GM18498 (cell line): ENCODE results near the gene ZFHX3.
A peak's percentile ranks its signal among the peaks of the same experiment; 100 is the strongest.
"Not testable (repeated sequence)": the region's sequence is repeated elsewhere in the genome, so short reads cannot be mapped to it uniquely, and the experiment has no call there.

Experiments used
- ATAC-seq: cut with Tn5 transposase; IDR thresholded peaks from one replicate; pipeline ENCODE4 v1.9.1; 2021; ENCODE audit warnings: mild to moderate bottlenecking, moderate library complexity; ENCODE audit not compliant: unreplicated experiment

ZFHX3 gene

DNA sequence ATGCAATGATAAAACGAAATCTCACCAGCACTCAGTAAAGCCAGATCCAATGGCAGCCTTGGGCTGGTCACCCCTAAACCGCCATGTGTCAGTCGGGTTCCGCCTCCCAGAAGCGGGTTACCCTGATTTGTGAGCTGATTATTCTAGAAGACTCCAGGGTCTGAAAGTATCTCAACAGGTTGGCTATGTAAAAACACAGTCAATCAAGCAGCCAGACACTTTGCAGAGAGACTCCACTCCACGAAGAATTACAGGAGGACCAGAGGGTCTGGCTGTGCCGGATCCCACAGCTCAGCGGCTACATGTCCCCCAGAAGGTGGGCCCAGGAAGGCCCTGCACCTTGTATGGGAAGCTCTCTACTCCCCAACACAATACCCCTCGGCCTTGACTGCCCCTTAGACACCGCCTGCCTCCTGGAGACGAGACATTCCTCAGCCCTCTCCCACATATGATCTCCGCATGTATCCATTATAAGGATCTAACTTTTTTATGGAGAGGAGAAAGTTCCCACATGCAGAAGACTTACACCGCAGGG lies 23.3 kb downstream of the ZFHX3 start:
- ATAC-seq = no peak

DNA sequence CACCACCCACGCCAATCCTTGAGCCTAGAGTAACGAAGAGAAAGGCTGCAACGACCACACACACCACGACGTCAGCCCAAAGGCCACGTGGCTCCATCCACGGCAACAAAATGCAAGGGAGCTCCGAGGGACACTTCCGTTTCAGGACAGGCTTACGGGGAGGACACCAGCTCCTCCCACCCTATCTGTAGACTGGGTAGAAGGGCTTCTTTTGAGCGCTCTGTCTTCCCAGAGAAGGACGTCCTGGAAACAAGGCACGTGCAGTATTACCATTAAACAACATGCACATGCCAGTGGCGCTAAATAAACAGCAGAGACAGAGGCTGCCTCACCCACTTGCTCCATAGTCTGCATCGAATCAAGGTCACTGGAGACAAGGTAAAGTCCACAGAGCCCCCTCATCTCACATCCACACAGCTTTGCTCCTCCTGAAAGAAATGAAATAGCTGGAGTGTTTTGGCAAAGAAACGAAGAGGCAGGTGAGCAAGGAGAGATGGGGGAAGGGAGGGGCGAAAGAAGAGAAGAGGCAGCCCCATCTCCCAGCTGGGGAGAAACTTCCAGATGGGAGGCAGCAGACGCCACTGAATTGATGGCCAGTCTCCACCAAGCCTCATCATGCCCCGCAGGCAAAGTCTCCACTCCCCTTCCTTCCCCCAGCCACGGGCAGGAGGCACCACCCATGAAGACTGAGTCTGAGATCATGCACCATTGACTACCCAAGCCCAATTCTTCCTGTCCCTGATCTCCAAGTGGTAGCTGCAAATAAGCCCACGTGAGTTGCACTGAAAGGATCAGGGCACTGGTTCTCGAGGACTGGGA lies 24.0 kb downstream of the ZFHX3 start:
- ATAC-seq = no peak

DNA sequence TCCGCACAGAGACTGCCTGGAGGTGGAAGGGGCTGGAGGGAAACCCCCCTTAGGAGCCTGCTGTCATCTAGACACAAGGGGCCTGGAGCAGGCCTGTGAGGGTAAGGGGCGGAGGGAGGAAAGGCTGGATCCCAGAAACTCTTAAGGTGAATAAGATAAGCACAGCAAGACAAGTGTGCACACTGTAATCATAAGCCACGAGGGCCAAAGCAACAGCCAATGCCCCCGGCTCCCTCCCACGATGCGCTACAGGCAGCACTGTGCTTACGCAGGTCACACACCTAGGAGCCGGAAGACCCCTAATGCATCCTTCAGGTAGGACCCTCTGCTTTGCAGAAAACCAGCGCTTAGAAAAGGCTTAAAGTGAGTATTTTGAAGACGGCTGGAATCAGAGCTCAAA lies 24.6 kb downstream of the ZFHX3 start:
- no peak for ATAC-seq

DNA sequence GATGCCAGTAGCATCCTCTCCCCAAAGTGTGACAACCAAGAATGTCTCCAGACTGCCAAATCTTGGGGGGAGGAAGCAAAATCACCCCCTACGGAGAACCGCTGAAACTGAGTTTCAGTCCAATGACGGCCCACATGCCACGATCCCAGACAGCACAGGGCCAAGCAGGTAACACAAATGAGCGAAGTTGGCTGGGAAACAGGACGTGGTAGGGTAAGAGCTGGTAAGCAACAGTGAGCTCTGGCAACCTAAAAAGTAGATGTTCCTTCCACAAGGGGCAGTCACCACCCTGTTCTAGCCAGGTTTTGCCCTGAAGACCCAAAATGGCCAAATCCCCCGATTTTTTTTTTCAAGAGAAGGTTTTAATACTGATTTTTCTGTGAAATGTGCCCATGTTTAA lies 25.4 kb downstream of the ZFHX3 start:
- ATAC-seq = no peak

DNA sequence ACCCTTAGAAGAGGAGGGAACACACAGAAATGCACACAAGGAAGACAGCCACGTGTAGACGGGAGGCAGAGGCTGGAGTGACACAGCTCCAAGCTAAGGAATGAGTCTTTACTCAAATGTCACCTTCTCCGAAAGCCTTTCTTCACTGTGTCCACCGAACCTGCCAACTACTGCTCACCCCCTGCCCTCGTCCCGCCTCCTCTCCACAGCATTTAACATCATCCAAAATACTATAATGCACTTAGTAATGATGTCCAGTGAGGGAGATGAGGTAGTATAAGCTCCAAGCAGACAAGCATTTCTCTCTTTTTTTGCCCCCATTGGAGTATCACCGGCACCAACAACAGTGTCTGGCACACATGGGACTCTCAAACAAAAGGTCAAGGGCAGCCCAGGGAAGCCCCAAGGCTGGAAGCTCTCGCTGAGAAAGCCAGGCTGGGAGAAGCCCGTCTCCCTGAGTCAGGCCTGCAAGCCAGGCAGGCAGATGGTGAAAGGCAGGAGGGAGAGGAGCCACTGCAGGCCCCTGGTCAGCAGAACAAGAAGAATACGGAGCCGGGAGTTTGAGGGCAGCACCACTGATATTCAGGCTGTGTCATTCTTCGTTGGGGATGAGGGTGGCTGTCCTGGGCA lies 25.9 kb downstream of the ZFHX3 start:
- no peak for ATAC-seq

DNA sequence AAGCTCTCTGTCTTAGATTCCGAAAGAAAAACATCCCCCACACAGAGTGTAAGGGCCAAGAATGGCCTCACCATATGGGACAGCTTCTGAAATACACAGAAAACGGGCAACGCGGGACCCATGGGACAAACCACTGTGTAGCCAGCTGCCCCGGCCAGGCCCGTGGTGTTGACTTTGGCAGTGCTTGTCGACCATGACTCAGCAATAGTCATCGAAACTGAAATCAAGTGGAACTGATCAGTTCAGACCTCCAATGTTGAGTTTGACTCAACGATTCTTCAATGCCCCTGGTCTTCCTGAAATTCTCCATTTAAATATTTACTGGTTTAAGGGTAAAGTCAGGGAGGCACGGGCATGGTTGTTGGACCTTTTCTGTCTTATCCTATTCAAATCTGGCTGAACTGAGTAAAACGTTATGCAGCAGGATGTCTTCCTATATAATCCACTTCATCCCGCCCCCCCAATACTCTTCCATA lies 27.5 kb downstream of the ZFHX3 start:
- ATAC-seq = no peak

DNA sequence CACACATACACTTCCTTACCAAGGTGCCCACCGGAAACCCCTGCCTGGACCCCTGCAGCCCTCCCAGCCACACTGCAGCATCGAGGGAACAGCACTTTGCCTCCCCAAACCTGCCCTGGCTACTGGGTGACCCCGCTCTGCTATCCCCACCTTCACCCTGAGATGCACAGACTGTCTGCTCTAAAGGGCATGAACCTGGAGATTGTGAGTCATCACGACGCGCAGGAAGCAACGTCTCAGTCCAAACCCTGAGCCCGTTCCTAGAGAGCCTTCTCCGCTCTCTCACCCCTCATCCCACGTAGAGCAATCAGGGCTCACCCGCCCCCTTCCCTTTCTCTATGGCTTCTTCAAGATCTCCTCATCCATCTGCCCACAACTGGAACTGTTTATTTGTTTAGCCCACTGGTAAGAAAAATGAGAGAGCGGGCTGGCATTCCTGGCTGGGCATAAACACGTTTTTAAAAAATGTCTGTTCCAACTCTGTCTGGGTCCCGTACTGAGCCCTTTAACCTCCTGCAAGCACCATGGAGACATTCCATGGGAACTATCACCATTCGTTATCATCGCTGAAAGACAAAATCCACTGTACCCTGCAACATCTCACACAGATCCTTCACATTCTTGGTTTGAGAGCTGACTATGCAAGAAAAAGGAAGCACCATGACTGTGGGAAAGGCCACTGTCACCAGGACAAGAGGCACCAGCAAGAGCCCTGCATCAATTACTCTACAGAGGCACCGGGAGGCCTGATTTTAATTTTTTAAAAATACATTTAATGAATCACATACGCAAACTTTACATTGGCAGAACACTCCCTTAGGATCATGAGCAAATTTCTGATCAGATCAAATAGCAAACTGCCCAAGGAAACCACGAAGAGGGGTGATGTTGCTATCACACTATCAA lies 28.2 kb downstream of the ZFHX3 start:
- ATAC-seq = no peak

DNA sequence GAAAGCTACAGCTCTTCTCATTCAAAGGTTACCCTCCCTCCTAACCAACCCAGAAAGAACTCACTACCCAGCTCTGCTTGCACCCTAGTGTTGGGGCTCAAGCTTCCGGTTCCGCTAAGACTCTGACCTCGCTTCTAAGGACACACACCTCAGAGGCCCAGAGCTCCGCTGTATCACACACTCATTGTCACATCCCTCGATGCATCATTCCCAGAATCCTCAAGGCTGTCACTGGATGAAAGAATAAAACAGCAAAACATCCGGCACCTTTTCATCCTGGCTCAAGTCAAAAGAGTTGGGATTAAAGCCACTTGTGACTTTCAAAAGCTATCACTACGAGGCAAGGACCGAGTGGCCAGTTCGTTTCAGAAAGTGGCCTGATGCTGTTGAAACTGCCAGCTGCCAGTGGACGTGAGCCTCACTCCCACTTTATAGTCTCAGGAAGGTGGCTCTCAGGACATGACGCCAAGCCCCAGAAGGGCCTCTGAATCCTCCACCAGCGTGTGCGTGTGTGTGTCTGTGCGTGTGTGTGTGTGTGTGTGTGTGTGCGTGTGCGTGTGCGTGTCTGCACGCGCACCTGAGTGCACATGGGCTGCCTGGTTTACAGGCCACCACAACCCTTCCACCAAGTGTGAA lies 29.0 kb downstream of the ZFHX3 start:
- ATAC-seq = no peak

DNA sequence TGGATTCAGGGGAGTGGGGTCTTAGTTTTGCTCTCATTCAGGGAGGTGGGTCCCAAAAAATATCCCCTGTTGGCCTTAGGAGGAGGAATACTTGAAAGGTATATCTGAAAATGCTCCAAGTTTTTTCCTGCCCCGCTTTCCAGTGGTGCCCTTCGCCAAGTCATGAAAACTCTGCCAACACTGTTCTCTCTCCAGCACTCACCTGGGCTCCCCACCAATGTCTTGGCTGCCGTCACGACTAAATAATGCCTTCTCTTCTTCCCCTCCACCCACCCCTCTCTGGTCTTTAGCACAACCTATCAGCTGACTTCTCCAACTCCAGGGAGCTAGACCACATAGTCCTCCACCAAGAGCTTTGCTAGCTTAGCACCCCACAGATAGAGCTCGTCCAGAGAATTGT lies 30.6 kb downstream of the ZFHX3 start:
- no peak for ATAC-seq

DNA sequence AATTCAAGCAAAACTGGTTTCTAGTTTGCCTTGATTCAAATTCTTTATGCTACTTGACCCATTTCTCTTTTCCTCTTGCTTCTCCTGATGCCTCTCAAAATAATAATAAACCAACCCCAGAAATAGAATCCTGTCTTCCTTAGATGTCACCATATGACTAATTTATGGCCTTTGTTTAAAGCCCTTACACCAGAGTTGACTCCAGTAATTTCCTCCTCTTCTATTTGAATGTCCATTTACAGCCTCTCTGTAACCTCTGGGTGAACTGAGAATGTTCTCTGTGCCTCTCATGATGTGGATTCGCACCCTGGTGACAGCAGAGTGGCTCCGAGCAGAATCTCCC lies 31.5 kb downstream of the ZFHX3 start:
- ATAC-seq = peak; percentile 41

DNA sequence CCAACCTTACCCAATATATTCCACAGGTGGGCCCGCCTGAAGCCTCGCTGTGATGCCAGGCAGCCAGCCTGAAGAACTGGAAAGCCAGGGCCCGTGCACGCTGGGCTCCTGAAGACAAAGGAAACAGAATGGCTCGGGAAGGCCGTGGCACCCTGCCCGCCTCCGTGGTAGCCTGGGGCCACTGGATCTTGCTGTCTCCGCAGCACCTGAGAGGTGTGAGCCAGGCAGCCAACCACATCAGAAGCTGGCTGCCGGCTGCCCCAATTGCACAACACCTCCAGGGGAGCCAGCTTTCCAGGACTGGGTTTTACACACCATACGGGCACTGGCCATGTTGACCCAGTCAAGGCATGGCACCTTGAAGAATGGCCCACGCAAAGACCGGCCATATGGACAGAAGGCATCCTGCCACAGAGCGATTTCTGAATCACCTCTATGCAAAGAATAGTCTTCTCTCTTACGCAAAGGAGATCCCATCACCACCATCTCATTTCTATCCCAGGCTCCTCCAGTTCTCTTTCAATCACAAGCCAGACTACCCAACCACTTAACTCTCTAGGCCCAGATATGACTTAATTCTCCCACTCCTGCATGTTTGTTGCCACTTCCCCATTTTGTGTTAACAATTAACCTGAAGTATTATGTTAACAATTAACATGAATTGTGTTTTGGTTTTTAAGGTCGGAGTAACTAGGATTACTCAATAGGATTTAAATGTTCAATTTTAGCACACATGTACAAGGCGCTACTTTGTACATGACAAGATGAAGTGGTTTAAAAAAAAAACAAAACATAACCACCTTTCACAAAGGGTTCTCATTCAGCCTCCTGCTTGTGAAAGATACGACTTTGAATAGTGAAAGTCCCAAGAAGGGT lies 32.1 kb downstream of the ZFHX3 start:
- ATAC-seq = peak; percentile 82

DNA sequence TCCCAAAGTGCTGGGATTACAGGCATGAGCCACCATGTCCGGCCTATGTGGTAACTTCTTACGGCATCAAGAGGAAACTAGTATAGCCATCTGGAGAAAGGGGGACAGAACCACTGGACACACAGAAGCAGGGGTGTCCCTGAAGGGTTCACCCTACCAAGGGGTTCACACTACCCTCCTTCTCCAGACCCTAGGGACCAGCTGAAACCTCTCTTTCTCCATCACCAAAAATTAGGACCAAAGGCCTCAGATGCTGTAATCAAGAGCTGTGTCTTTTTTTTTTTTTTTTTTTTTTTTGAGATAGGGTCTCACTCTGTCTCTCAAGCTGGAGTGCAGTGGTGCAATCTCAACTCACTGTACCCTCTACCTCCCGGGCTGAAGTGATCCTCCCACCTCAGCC lies 33.2 kb downstream of the ZFHX3 start:
- ATAC-seq = no peak

DNA sequence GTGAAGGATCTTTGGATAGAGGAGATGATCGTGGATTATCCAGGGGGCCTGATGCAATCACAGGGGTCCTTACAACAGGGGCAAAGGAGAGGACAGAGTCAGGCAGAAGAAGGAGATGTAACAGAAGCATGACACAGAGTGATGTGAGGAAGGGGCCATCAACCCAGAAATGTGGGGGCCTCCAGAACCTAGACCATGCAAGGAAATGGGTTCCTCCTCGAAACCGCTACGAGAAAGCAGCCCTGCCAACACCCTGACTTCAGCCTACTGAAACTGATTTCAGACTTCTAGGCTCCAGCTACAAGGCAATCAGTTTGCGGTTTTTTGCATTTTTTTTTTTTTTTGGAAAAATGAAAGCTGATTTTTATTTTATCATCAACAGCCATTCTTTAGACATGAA lies 34.0 kb downstream of the ZFHX3 start:
- ATAC-seq = no peak

DNA sequence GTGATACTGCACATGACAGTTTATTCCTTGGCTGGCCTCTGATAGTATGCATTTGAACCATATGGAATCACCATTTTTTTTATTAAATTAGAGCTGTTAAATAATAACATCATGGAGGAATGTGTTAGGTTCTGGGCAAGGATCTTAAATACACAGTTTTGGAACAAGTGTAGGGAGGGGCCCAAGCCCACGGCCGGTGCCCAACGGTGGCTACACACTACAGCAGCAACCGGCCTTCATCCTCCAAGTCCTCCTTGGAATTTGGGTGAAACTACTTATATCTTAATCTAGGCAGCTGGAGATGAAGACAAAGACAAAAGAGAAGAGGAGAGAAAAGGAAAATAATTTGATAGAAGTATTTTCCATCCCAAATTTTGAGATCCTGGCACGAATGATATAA lies 35.6 kb downstream of the ZFHX3 start:
- ATAC-seq = no peak

DNA sequence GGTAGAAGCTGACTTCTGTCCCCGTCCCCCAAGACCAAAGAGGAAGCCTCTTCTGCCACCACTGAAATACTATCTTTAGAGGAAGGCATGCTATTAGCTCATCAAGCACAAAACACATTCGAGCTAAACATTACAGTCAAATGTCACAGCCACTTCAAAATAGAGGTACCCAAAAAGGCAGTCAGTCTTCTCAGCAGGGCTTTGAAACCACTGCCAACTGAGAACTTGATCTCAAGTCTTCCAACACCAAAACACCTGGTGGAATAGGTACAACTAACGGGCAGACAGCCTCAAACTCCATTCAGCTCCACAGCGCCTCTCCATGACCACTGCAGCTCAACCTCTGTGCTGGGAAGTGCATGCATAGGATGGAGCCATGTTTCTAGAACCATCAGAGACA lies 36.0 kb downstream of the ZFHX3 start:
- no peak for ATAC-seq

DNA sequence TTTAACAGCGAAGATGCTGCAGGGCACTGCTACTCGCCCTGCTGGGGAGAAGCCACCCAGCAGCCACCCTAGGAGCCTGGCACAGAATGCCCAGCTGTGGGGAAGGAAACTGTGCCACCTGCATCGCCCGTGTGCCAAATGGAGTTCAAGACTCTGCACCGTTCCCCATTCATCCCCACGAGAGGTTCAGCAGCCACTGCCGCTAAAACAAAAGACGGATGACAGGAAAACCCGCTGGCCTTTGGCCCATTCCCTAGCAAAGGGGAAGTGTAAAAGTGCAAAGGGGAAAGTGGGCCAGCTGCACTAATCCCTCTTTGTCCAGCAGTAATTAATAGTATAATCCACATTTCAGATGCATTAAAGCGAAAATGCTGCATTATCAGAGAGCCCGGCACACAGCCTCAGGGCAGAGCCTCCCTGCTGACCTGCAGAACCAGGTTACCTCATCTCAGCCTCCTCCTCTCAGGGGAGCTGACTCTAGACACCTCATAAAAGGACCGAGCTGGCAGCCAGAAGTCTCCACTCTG lies 37.7 kb downstream of the ZFHX3 start:
- no peak for ATAC-seq

DNA sequence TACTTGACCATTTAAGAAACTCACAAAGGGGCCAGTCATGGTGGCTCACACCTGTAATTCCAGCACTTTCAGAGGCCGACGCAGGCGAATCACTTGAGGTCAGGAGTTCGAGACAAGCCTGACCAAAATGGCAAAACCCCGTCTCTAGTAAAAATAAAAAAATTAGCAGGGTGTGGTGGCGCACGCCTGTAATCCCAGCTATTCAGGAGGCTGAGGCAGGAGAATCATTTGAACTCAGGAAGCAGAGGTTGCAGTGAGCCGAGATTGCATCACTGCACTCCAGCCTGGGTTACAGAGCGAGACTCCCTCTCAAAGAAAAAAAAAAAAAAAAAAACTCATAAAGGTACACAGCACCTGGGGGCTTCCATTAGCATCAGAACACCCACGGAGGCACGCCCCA lies 38.2 kb downstream of the ZFHX3 start:
- ATAC-seq = not testable (repeated sequence)

DNA sequence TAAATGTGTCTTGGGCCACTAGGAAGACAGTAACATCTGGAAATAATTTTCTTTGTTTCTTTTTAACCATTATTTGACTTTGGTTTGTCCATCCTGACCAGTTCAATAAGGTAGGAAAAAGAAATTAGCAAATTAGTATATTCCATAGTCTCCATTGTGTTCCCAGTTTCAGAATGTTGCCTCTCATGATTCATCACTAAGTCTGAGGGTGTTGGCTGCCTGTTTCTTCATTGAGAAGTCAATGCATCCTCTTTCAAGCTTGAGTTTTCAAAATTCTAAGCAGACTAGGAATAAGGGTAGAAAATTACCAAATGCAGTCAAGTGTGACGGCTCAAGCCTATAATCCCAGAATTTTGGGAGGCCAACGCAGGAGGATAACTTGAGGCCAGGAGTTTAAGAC lies 41.9 kb downstream of the ZFHX3 start:
- ATAC-seq = no peak

DNA sequence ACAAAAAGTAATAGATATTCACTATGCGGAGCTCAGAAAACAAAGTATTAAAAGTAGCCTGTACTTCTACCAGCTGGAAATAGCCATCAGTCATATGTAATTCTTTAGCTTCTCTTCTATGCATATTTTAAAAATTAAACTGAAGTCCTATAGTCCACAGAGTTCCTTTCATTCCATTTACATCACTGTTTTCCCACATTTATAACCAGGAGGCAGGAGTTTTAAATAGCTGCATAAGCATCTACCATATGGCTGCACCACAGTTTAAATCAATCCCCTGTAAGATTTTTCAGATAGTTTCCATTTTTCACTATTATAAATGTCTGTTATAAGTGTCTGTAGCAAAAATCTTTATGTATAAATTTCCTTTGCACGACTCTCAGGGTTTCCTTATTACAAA lies 45.1 kb downstream of the ZFHX3 start:
- ATAC-seq = no peak
